ENCODE data around the gene RANBP3L.
A peak's percentile ranks its signal among the peaks of the same experiment; 100 is the strongest.

The RANBP3L gene

GRCh38 chr5:36242534-36243485 lies 58.9 kb downstream of the RANBP3L start:
- DNase-seq = peak; percentile 8

- DNase-seq = peak; percentile 87
These were observed 59.8 kb downstream of the RANBP3L start, which contains the start of gene NADK2 for GRCh38 chr5:36241631-36242533. TSS of gene NADK2 (minus strand) at chr5:36241925. CDS start at chr5:36241798, 127 bp downstream.

GRCh38 chr5:36240779-36241630 lies 60.7 kb downstream of the RANBP3L start:
- DNase-seq = no peak

GRCh38 chr5:36239370-36240293 lies 62.1 kb downstream of the RANBP3L start:
- DNase-seq = no peak

- DNase-seq = no peak
These were observed 63.0 kb downstream of the RANBP3L start for GRCh38 chr5:36238502-36239295.

- no peak for DNase-seq
These were observed 64.0 kb downstream of the RANBP3L start for GRCh38 chr5:36237751-36238150.

GRCh38 chr5:36236801-36237200 lies 64.9 kb downstream of the RANBP3L start:
- DNase-seq = no peak

- DNase-seq = no peak
These were observed 69.2 kb downstream of the RANBP3L start for GRCh38 chr5:36232533-36232932.

- DNase-seq = no peak
These were observed 71.4 kb downstream of the RANBP3L start for GRCh38 chr5:36230151-36230790.

- no peak for DNase-seq
These were observed 73.2 kb downstream of the RANBP3L start for GRCh38 chr5:36228505-36228904.

- no peak for DNase-seq
These were observed 74.7 kb downstream of the RANBP3L start for GRCh38 chr5:36227046-36227445.

GRCh38 chr5:36222620-36223019 lies 79.1 kb downstream of the RANBP3L start:
- no peak for DNase-seq

- DNase-seq = no peak
These were observed 83.7 kb downstream of the RANBP3L start for GRCh38 chr5:36217988-36218387.

- no peak for DNase-seq
These were observed 84.1 kb downstream of the RANBP3L start for GRCh38 chr5:36217567-36217966.

- DNase-seq = no peak
These were observed 85.8 kb downstream of the RANBP3L start for GRCh38 chr5:36215910-36216309.

GRCh38 chr5:36214436-36214835 lies 87.3 kb downstream of the RANBP3L start:
- no peak for DNase-seq

GRCh38 chr5:36209664-36210063 lies 92.0 kb downstream of the RANBP3L start:
- no peak for DNase-seq

GRCh38 chr5:36208786-36209185 lies 92.9 kb downstream of the RANBP3L start:
- DNase-seq = no peak

- no peak for DNase-seq
These were observed 94.8 kb downstream of the RANBP3L start for GRCh38 chr5:36206913-36207312.

GRCh38 chr5:36205329-36205728 lies 96.4 kb downstream of the RANBP3L start:
- DNase-seq = no peak

All from NCI-H524 treated with DMSO at 0.1 percent for 48 hours (cell line).